Subcutaneous adipose tissue (tissue), 4 donors: ENCODE measurements around the gene RAG1. TPM values are rescaled to one million over a fixed set of nuclear protein-coding genes. Genes with fewer than 3 reads are reported as not detected.

Experiments
- CTCF ChIP-seq: fragments of 450-650 bp; IDR thresholded peaks from one replicate; pipeline ENCODE4 v1.5.1; 2016; ENCODE audit warnings: low read depth, mild to moderate bottlenecking, control low read depth, antibody characterized with exemption, moderate library complexity
- total RNA-seq, 4 donors: library from RNA; depleted of rRNA; stranded (reverse); fragments of >200 nt; gene quantifications; one replicate each; pipeline ENCODE4 v1.1.0, GENCODE V29; 2016

The RAG1 gene
- 1 to 10 TPM in 2 of 4 donors, under 1 TPM in 2; 0.16 to 1.5 (median 0.79) TPM for total RNA-seq

- no peak for TF ChIP-seq CTCF
These were observed at the start of gene RAG1 for GRCh38 chr11:36567694-36568093. Gene RAG1, plus strand, starts transcription at chr11:36568007. Its CDS starts 5,298 bp downstream, at chr11:36573305.

GRCh38 chr11:36530840-36531239, 37.0 kb upstream of the RAG1 start:
- no peak for TF ChIP-seq CTCF

GRCh38 chr11:36532941-36533601, 34.7 kb upstream of the RAG1 start:
- TF ChIP-seq CTCF, result no peak

GRCh38 chr11:36534276-36534840, 33.4 kb upstream of the RAG1 start:
- no peak for TF ChIP-seq CTCF

- no peak for TF ChIP-seq CTCF
These were observed 26.8 kb upstream of the RAG1 start for GRCh38 chr11:36540998-36541397.

- no peak for TF ChIP-seq CTCF
These were observed 17.3 kb upstream of the RAG1 start for GRCh38 chr11:36550385-36551115.

- TF ChIP-seq CTCF, result no peak
These were observed 9.8 kb upstream of the RAG1 start for GRCh38 chr11:36557991-36558390.
